IMR-90 (cell line): ENCODE measurements around the gene CCNT2. TPM values are rescaled to one million over a fixed set of nuclear protein-coding genes. Genes with fewer than 3 reads are reported as not detected.

Experiments used
- ATAC-seq: fragments of 200-7000 bp; cut with Tn5 transposase; 2 replicates; pipeline ENCODE4 v1.9.1; 2020; ENCODE audit warnings: low read depth, mild to moderate bottlenecking, moderate library complexity
- BruUV-seq: library from RNA; stranded (reverse); fragments of 400-500 nt; replicated peaks from 2 replicates; lab custom pipeline; 2021; lab: Mats Ljungman, UMichigan
- CTCF ChIA-PET: fragments of 300-600 bp; formaldehyde crosslinking; extraction: SDS; loops from one replicate; lab custom pipeline; 2021; ENCODE audit warnings: antibody characterized with exemption; lab: Yijun Ruan, JAX
- POLR2A ChIA-PET: fragments of 300-600 bp; sonication (Branson Sonifier 250); formaldehyde crosslinking; loops from one replicate; lab custom pipeline; 2022; ENCODE audit warnings: antibody characterized with exemption; ENCODE audit not compliant: unreplicated experiment; lab: Charles Lee
- DNase-seq: peaks from one replicate; pipeline ENCODE4 v3.0.0; 2013
- H2AFZ ChIP-seq: replicated peaks from 2 replicates; pipeline ENCODE3; 2013; ENCODE audit warnings: low read length, mild to moderate bottlenecking; ENCODE audit not compliant: poor library complexity
- H2AK5ac ChIP-seq: 2 replicates; pipeline ENCODE4 v1.6.1; 2013; ENCODE audit warnings: low read depth, low read length, inconsistent platforms
- H2AK9ac ChIP-seq: replicated peaks from 2 replicates; pipeline ENCODE3; 2013; ENCODE audit warnings: mild to moderate bottlenecking, low read depth, low read length, moderate library complexity; ENCODE audit not compliant: poor library complexity
- H2BK120ac ChIP-seq: 2 replicates; pipeline ENCODE4 v1.6.1; 2013; ENCODE audit warnings: low read depth, low read length, inconsistent platforms
- H2BK15ac ChIP-seq: 3 replicates; pipeline ENCODE4 v1.6.1; 2013; ENCODE audit warnings: low read depth, low read length, inconsistent platforms
- H2BK20ac ChIP-seq: 2 replicates; pipeline ENCODE4 v1.6.1; 2013; ENCODE audit warnings: low read depth, mild to moderate bottlenecking, inconsistent platforms, low read length, moderate library complexity
- H2BK5ac ChIP-seq: 2 replicates; pipeline ENCODE4 v1.6.1; 2013; ENCODE audit warnings: mild to moderate bottlenecking, low read depth, low read length, inconsistent platforms; ENCODE audit not compliant: poor library complexity, severe bottlenecking
- H3K14ac ChIP-seq: replicated peaks from 2 replicates; pipeline ENCODE4 v1.6.1; 2013; ENCODE audit warnings: low read depth, low read length, inconsistent platforms
- H3K18ac ChIP-seq: 2 replicates; pipeline ENCODE4 v1.6.1; 2013; ENCODE audit warnings: low read depth, low read length, control low read depth
- H3K23ac ChIP-seq: 2 replicates; pipeline ENCODE4 v1.6.1; 2013; ENCODE audit warnings: low read depth, low read length, inconsistent platforms
- H3K27ac ChIP-seq: 2 replicates; pipeline ENCODE4 v1.5.1; 2013; ENCODE audit warnings: mild to moderate bottlenecking, control low read depth, low read length; ENCODE audit not compliant: insufficient read depth
- H3K27me3 ChIP-seq: 2 replicates; pipeline ENCODE4 v1.6.1; 2013; ENCODE audit warnings: low read length; ENCODE audit not compliant: control insufficient read depth, insufficient read depth
- H3K36me3 ChIP-seq: 2 replicates; pipeline ENCODE4 v1.6.1; 2013; ENCODE audit warnings: low read length, mixed read lengths; ENCODE audit not compliant: control insufficient read depth, insufficient read depth
- H3K4ac ChIP-seq: 2 replicates; pipeline ENCODE4 v1.6.1; 2013; ENCODE audit warnings: low read depth, low read length, inconsistent platforms
- H3K4me1 ChIP-seq: 2 replicates; pipeline ENCODE4 v1.6.1; 2013; ENCODE audit warnings: low read length, mixed read lengths; ENCODE audit not compliant: control insufficient read depth, insufficient read depth
- H3K4me2 ChIP-seq: 2 replicates; pipeline ENCODE4 v1.6.1; 2013; ENCODE audit warnings: low read depth, mild to moderate bottlenecking, control low read depth, low read length, moderate library complexity
- H3K4me3 ChIP-seq: 2 replicates; pipeline ENCODE4 v1.5.1; 2013; ENCODE audit warnings: low read depth, mild to moderate bottlenecking, control low read depth, low read length, moderate library complexity; ENCODE audit not compliant: insufficient read depth
- H3K56ac ChIP-seq: 2 replicates; pipeline ENCODE4 v1.6.1; 2013; ENCODE audit warnings: low read length, inconsistent platforms; ENCODE audit not compliant: insufficient read depth; ENCODE audit errors: extremely low read depth
- H3K79me1 ChIP-seq, 2 experiments: 2 replicates each; pipeline ENCODE4 v1.6.1; 2013; ENCODE audit warnings: low read length in 2 of 2, inconsistent platforms in 1 of 2, low read depth in 1 of 2
- H3K9ac ChIP-seq: 2 replicates; pipeline ENCODE4 v1.6.1; 2013; ENCODE audit warnings: low read depth, low read length, control low read depth
- H3K9me1 ChIP-seq: 2 replicates; pipeline ENCODE4 v1.6.1; 2013; ENCODE audit warnings: low read length, inconsistent platforms; ENCODE audit not compliant: insufficient read depth
- H3K9me3 ChIP-seq: 2 replicates; pipeline ENCODE4 v1.6.1; 2013; ENCODE audit warnings: low read length; ENCODE audit not compliant: control insufficient read depth, insufficient read depth
- H4K20me1 ChIP-seq: 2 replicates; pipeline ENCODE4 v1.6.1; 2013; ENCODE audit warnings: low read length, inconsistent platforms; ENCODE audit not compliant: insufficient read depth
- H4K5ac ChIP-seq: 2 replicates; pipeline ENCODE4 v1.6.1; 2013; ENCODE audit warnings: mild to moderate bottlenecking, low read depth, low read length, control low read depth
- H4K8ac ChIP-seq, 2 experiments: 2 replicates each; pipeline ENCODE4 v1.6.1; 2013; ENCODE audit warnings: low read depth in 2 of 2, low read length in 2 of 2, control low read depth in 1 of 2, inconsistent platforms in 1 of 2
- H4K91ac ChIP-seq: 2 replicates; pipeline ENCODE4 v1.6.1; 2013; ENCODE audit warnings: low read depth, low read length, inconsistent platforms; ENCODE audit not compliant: insufficient read depth
- BHLHE40 ChIP-seq: fragments of 150-350 bp; IDR thresholded peaks from 2 replicates; pipeline ENCODE4 v1.6.1; 2016; ENCODE audit warnings: mild to moderate bottlenecking, low read depth, low read length
- CEBPB ChIP-seq: IDR thresholded peaks from 2 replicates; pipeline ENCODE4 v1.6.1; 2012; ENCODE audit warnings: low read depth, low read length, improper control_type of control experiment
- FOS ChIP-seq: fragments of 150-350 bp; IDR thresholded peaks from 2 replicates; pipeline ENCODE4 v1.6.1; 2016; ENCODE audit warnings: low read depth, low read length
- MAFK ChIP-seq: IDR thresholded peaks from 2 replicates; pipeline ENCODE4 v1.6.1; 2012; ENCODE audit warnings: low read depth, low read length, improper control_type of control experiment
- NFE2L2 ChIP-seq: fragments of 150-350 bp; IDR thresholded peaks from 2 replicates; pipeline ENCODE4 v1.6.1; 2016; ENCODE audit warnings: low read depth, mild to moderate bottlenecking, low read length
- POLR2A ChIP-seq: IDR thresholded peaks from 2 replicates; pipeline ENCODE4 v1.6.1; 2012; ENCODE audit warnings: mild to moderate bottlenecking, low read depth, low read length
- WGBS, 2 experiments: methylation state at CpG; one replicate each; pipeline versions ENCODE4 v1.1.5 to v1.1.7; 2013; ENCODE audit warnings: missing lambda C conversion rate in 2 of 2; ENCODE audit not compliant: insufficient read length in 1 of 2; ENCODE audit errors: extremely low coverage in 2 of 2; 5-methylcytosine and 5-hydroxymethylcytosine counted together
- dilution Hi-C: fragments of 300-500 bp; cut with HindIII; formaldehyde crosslinking; loops from one replicate; pipeline ENCODE4 v1.14.3; 2018; ENCODE audit warnings: low sequenced_read_pairs; ENCODE audit not compliant: unreplicated experiment
- in situ Hi-C: fragments of 300-500 bp; cut with MboI; formaldehyde crosslinking; loops from 3 replicates; pipeline ENCODE4 v1.14.3; 2019; ENCODE audit warnings: low sequenced_read_pairs, inconsistent platforms, mixed read lengths
- intact Hi-C: fragments of 100-400 bp; cut with micrococcal nuclease; formaldehyde crosslinking; loops from 2 replicates; pipeline ENCODE4 v1.10.0; 2022
- polyA plus RNA-seq, 3 experiments: library from polyadenylated mRNA; depleted of rRNA; stranded (reverse); fragments of >200 nt; gene quantifications; 2 replicates each; pipeline ENCODE4 v1.2.3, GENCODE V29; 2012; ENCODE audit warnings: low replicate concordance in 1 of 3
- total RNA-seq: library from RNA; depleted of rRNA; stranded (reverse); fragments of >200 nt; gene quantifications from 2 replicates; pipeline ENCODE4 v1.2.3, GENCODE V29; 2012
- TF ChIP-seq, protein P1 (sequence below): fragments of 150-350 bp; IDR thresholded peaks from 2 replicates; pipeline ENCODE4 v1.6.1; 2016; ENCODE audit warnings: low read depth, mild to moderate bottlenecking, low read length, moderate library complexity, borderline replicate concordance

Gene CCNT2
- total and polyA plus RNA-seq, 2 of the 4 experiments (the other 2 are of a cell fraction) = 8.8 to 44.6 TPM

DNA sequence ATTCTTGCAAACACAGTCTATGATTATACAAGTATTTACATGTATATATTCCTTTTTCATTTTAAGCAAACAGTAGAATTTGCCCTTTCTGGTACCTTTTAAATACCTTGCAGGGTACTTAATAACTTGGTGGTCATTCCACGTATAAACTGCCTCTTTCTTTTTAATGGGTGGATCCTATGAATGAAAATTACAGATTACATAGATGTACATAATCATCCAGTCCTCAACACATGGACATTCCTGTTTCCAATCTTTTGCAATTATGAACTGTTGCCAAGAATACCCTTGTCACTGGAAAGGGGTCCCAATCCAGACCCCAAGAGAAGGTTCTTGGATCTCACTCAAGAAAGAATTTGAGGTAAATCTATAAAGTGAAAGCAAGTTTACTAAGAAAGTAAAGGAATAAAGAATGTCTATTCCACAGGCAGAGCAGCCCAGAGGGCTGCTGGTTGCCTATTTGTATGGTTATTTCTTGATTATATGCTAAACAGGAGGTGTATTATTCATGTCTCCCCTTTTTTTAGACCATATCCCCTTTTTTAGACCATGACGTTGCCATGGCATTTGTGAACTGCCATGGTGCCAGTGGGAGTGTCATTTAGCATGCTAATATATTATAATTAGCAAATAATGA lies 7.7 kb upstream of the CCNT2 start:
- Histone ChIP-seq H4K91ac (no peak overlapping the region), H2BK5ac (no peak overlapping the region), H3K79me1 (no peaks in the 10 kb centered on the region), H3K27ac (no peak overlapping the region), H2AK5ac (no peak overlapping the region), H3K9me1 (no peaks in the 10 kb centered on the region), H2BK120ac (no peak overlapping the region), H3K4me2 (no peak overlapping the region), H3K18ac (no peak overlapping the region), H3K56ac (no peak overlapping the region), H4K20me1 (no peaks in the 10 kb centered on the region), H2BK15ac (no peak overlapping the region), H2BK20ac (no peak overlapping the region), H2AK9ac (no peak overlapping the region), H3K9ac (no peak overlapping the region), H4K8ac (no peak overlapping the region), H3K9me3 (no peaks in the 10 kb centered on the region), H2AFZ (no peak overlapping the region), H3K23ac (no peak overlapping the region), H3K4ac (no peak overlapping the region), H3K36me3 (no peaks in the 10 kb centered on the region), H4K5ac (no peak overlapping the region), H3K4me3 (no peak overlapping the region), H3K14ac (no peak overlapping the region), H3K27me3 (no peaks in the 10 kb centered on the region), H3K4me1 (no peaks in the 10 kb centered on the region)
- no TSS peak for BruUV-seq
- dilution Hi-C loops = no loop called here
- POLR2A ChIA-PET = no interaction called here
- TF ChIP-seq POLR2A (no peak), NFE2L2 (no peak), FOS (no peak), BHLHE40 (no peak), MAFK (no peak), CEBPB (no peak)
- TF ChIP-seq, protein P1, sequence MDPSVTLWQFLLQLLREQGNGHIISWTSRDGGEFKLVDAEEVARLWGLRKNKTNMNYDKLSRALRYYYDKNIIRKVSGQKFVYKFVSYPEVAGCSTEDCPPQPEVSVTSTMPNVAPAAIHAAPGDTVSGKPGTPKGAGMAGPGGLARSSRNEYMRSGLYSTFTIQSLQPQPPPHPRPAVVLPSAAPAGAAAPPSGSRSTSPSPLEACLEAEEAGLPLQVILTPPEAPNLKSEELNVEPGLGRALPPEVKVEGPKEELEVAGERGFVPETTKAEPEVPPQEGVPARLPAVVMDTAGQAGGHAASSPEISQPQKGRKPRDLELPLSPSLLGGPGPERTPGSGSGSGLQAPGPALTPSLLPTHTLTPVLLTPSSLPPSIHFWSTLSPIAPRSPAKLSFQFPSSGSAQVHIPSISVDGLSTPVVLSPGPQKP = no peak
- intact Hi-C loops = no loop called here
- in situ Hi-C loops = loop anchor here (10.0 to 25.0 kb wide), 2 partner anchors 796 to 1024 kb away; no protein-coding TSS in a partner anchor
- no CpG with 5 or more reads among the region's 2 CpGs for WGBS, 2 experiments
- CTCF ChIA-PET = interaction anchor here (0.7 kb wide), 1 partner anchor 1094 kb away, joined by 3 read pairs; no protein-coding TSS in a partner anchor
- ATAC-seq = no peak
- no peak for DNase-seq
